Spinal cord (tissue), 10 donors: ENCODE measurements around the gene TCF7L2. TPM values are rescaled to one million over a fixed set of nuclear protein-coding genes. Genes with fewer than 3 reads are reported as not detected.

ENCODE experiments used
- DNase-seq, 6 donors: peaks; one replicate each; pipeline versions ENCODE4 v3.0.0 to v3.0.0-alpha.2; 2013 to 2015; ENCODE audit warnings: low spot score in 6 of 6, low read depth in 4 of 6
- H3K27ac ChIP-seq: one replicate; pipeline ENCODE4 v1.5.1; 2013; ENCODE audit warnings: low read depth, low read length, control low read depth
- H3K27me3 ChIP-seq: one replicate; pipeline ENCODE4 v1.6.1; 2013; ENCODE audit warnings: low read length; ENCODE audit not compliant: control insufficient read depth, insufficient read depth
- H3K36me3 ChIP-seq: one replicate; pipeline ENCODE4 v1.6.1; 2013; ENCODE audit warnings: low read length; ENCODE audit not compliant: control insufficient read depth, insufficient read depth
- H3K4me1 ChIP-seq: one replicate; pipeline ENCODE4 v1.6.1; 2013; ENCODE audit warnings: low read length; ENCODE audit not compliant: control insufficient read depth, insufficient read depth
- H3K4me3 ChIP-seq: one replicate; pipeline ENCODE4 v1.5.1; 2013; ENCODE audit warnings: low read depth, low read length, control low read depth
- H3K9me3 ChIP-seq: one replicate; pipeline ENCODE4 v1.6.1; 2013; ENCODE audit warnings: low read length; ENCODE audit not compliant: control insufficient read depth, insufficient read depth
- WGBS: methylation state at CpG from one replicate; pipeline ENCODE4 v1.1.5; 2013; ENCODE audit warnings: missing lambda C conversion rate; ENCODE audit not compliant: insufficient coverage; 5-methylcytosine and 5-hydroxymethylcytosine counted together
- polyA plus RNA-seq, 2 donors: library from polyadenylated mRNA; unstranded; fragments of 120-200 nt; gene quantifications; one replicate each; pipeline ENCODE4 v1.2.1, GENCODE V29; 2013; ENCODE audit not compliant: insufficient read length in 2 of 2
- total RNA-seq, 2 donors: library from RNA; depleted of rRNA in 1 of 2; stranded (reverse); fragments of 120-200 nt in 1 of 2; fragments of >200 nt in 1 of 2; gene quantifications; one replicate each; pipeline versions ENCODE4 v1.2.3 to v1.2.4, GENCODE V29; 2013 to 2014
- donor health status: healthy.

The TCF7L2 gene
- total and polyA plus RNA-seq, 4 donors = 12.9 to 75.5 (median 36.6) TPM

DNA sequence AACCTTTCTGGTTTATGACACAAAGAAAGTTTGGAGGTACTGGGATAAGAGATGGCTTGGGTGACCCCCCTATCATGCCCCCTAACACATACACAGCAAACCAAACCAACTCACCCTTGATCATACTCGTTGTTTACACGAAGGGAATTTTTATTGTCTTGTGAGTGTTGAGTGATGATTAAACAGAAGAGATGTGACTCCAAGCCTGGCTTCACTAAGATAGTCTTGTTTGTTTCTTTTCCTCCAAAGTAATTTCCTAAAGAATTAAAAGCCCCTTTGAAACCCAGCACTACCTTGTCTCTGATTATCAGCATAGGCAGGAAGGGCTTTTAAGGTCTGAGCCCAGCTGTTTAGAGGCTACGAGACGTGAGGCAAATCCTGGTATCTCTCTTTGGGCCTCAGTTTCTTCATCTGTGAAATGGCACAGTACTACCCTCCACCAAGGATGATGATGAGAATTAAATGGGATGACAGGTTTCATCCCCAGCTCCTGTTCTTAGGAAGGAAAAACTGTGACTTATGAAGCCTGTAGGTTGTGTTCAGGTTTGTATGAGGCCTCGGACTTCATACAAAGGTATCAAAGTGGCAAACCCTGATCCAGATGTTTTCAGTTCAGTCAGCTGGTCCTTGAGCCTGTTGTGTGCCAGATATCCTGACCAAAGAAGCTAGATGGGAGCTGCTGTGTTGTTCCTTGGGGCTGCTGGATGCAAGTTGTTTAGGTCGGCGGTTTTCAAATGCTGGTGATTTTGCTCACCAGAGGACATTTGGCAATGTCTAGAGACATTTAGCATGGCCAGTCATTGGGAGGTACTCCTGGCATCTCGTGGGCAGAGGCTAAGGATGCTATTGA lies 51.8 kb downstream of the TCF7L2 start:
- H3K27ac ChIP-seq = no peak overlapping the region

DNA sequence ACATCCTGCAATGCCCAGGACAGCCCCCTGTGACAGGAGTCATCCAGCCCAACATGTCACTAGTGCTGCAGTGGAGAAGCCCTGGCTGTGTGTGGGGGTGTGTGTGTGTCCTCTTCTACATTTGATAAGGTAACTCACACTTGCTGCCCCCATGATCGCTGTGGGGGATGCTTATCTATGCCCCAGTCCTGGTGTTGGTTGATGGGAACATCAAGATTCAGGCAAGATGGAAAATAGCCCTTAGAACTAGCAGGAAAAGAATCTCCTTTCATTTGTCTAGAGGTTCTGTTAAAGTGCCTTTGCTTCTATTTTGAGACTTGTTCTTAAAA lies 52.4 kb downstream of the TCF7L2 start:
- Histone ChIP-seq H3K27ac (peak overlapping the region; percentile 31), H3K4me1 (peaks cover 38% of the 10 kb centered on the region), H3K9me3 (no peaks in the 10 kb centered on the region), H3K4me3 (no peak overlapping the region), H3K36me3 (no peaks in the 10 kb centered on the region), H3K27me3 (no peaks in the 10 kb centered on the region)
- no peak for DNase-seq
- no CpG with 5 or more reads among the region's 1 CpG for WGBS

More for the DNA sequence above, 51.8 kb downstream of the TCF7L2 start:
- Histone ChIP-seq H3K9me3 (no peaks in the 10 kb centered on the region), H3K27me3 (no peaks in the 10 kb centered on the region), H3K4me1 (peaks cover 33% of the 10 kb centered on the region), H3K4me3 (no peak overlapping the region), H3K36me3 (no peaks in the 10 kb centered on the region)
- no peak for DNase-seq
- 88% methylated on average over 3 of the region's 8 CpGs for WGBS

DNA sequence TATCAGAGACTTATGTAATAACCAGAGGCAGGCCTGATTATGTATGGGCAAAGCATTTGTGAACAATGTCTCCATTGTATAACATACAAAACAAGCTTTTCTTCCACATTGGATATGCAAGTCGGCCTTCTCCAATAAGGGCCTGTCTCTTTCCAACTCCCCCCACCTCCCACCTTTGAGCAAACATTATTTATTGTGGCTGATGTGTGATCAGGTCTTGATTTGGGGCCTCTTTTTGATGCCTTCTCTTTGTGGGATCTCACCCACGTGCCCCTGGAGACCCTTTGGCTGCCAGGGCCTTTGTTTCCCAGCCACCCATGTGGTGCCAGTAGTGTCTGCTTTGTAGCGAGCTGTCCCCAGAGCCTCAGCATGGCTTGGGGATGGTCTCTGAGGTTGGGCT lies 53.0 kb downstream of the TCF7L2 start:
- Histone ChIP-seq H3K4me1 (peaks cover 41% of the 10 kb centered on the region), H3K27ac (peak overlapping the region; percentile 35), H3K36me3 (no peaks in the 10 kb centered on the region), H3K4me3 (no peak overlapping the region), H3K27me3 (no peaks in the 10 kb centered on the region), H3K9me3 (no peaks in the 10 kb centered on the region)
- DNase-seq = peak in 2 of 6 donors; percentile 17 to 46
- 38% methylated on average over 1 of the region's 3 CpGs for WGBS

DNA sequence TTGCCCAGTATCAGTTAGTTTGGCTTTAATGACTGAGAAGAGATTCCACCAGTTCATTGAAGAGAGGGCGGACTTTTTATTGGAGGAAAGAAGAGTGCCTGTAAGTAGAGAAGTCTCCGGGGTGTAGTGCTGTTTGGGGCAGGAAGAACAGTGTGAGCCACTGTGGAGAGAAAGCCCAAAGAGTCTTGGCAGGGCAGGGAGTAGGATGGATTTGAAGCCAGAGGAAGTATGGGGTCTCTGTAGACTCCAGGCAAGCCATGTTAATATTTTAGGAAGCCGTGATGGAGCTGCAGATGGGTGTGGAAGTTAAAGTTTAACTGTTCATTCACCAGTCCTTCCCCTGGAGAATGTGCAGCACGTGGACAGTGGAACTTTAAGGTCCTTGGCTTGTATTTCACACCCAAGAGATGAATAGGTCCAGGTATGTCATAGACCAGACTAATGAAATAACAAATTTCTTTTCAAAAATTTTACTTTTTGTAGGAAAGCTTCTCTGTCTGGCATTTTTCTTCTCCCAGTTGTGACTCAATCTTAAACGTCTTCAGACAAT lies 54.1 kb downstream of the TCF7L2 start:
- no peak for DNase-seq
- no peak overlapping the region for H3K4me3 ChIP-seq
- 77% methylated on average over 2 of the region's 5 CpGs for WGBS
- H3K36me3 ChIP-seq = no peaks in the 10 kb centered on the region
- H3K27ac ChIP-seq = no peak overlapping the region
- H3K27me3 ChIP-seq = no peaks in the 10 kb centered on the region
- H3K4me1 ChIP-seq = peaks cover 39% of the 10 kb centered on the region
- H3K9me3 ChIP-seq = no peaks in the 10 kb centered on the region

DNA sequence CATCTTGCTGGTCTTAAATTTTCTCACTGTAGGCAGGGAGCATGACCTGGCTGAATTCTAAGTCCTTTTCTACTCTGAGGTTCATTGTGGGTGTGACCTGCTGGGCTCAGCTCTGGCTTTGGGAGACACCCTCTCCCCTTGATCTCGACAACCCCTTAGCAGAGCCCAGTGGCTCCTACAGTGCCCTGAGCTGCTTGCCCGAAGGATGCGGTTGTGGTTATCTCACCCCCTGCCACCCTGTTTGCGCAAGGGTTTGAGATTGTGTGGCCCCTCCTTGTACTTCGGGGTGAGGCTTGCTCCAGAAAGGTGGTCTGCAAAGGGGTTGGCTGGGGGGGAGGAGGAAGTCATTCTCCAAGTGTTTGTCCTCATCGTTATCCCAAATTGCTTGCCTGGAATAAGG lies 55.3 kb downstream of the TCF7L2 start:
- Histone ChIP-seq H3K9me3 (no peaks in the 10 kb centered on the region), H3K4me3 (no peak overlapping the region), H3K27me3 (no peaks in the 10 kb centered on the region), H3K4me1 (peaks cover 37% of the 10 kb centered on the region), H3K36me3 (no peaks in the 10 kb centered on the region), H3K27ac (no peak overlapping the region)
- no peak for DNase-seq
- 97% methylated on average over 6 of the region's 6 CpGs for whole genome bisulfite sequencing

DNA sequence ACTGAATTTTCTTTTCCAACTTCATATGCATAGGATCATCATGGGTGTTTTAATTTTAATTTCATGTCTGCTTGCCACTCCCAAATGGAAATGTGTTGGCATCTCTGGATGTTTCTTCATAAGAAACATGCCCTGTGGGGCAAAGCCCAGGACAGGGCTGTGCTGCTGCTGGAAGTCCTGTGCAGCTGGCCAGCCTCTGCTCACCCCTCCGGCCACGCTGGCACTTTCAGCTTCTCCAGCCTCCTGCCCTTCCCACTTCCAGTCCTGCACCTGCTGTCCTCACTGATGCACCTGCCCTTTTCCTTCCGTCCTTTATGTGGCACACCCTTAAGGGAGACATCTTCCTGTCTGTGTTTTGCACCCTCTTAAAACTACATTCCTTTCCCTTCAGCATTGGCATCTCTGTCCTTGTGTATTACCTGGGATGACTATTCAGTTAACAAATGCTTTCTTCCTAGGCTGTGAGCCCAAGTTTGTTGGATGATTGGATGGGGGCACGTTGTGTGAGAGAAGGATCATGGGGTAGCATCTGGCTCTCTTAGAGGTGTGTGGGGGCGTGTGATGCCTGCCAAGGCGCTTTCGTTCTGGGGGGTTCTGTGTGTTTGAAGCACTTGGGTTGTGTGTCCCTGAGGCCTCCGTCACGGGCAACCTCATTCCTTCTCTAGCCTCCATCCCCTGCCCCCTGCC lies 56.8 kb downstream of the TCF7L2 start:
- Histone ChIP-seq H3K4me1 (peaks cover 25% of the 10 kb centered on the region), H3K27ac (no peak overlapping the region)

DNA sequence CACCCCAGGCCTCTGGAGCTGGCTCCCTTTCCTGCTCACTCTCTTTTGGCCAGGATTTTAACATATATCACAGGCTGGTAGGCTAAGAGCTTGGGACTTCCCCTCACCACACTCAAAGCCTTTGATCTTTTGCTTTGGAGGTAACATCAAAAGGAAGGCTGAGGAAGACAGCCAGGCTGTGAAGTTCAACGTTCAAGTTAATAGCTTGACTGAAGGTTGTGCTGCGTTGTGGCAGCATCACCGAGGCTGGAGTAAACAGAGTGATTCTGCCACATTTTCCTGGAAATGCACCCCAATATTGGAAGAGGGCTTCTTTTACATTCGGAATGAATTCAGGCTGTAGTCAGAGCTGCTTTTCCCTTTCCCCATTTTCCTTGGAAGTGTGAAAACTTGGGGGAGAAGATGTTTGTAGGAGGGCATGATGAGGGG lies 57.3 kb downstream of the TCF7L2 start:
- Histone ChIP-seq H3K9me3 (no peaks in the 10 kb centered on the region), H3K4me3 (no peak overlapping the region), H3K27me3 (no peaks in the 10 kb centered on the region), H3K4me1 (peaks cover 20% of the 10 kb centered on the region), H3K36me3 (no peaks in the 10 kb centered on the region), H3K27ac (no peak overlapping the region)
- DNase-seq = no peak
- WGBS = 53% methylated on average over 3 of the region's 4 CpGs

More for the DNA sequence above, 56.8 kb downstream of the TCF7L2 start:
- 70% methylated on average over 5 of the region's 9 CpGs for WGBS
- H3K9me3 ChIP-seq = no peaks in the 10 kb centered on the region
- no peaks in the 10 kb centered on the region for H3K27me3 ChIP-seq
- no peak overlapping the region for H3K4me3 ChIP-seq
- DNase-seq = no peak
- no peaks in the 10 kb centered on the region for H3K36me3 ChIP-seq

DNA sequence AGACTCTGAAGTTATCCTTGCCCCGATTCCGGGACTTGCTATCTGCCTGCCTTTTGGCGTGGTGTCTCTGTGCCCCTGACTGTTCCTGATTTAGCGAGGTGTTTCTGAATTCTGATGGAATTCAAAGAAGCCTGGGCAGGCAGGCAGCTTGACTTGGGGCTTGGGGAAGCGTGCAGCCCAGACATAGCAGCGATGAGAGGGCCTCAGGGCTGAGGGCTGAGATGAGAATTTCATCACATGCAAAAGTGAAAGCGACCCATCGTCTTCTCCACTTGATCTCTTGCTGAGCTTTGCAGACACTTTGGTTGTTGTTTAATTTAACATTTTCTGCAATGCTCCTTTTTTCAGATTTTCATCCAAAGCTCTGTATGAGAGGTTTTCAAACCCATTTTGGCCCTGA lies 57.8 kb downstream of the TCF7L2 start:
- Histone ChIP-seq H3K27me3 (no peaks in the 10 kb centered on the region), H3K27ac (no peak overlapping the region), H3K4me3 (no peak overlapping the region), H3K4me1 (peaks cover 18% of the 10 kb centered on the region), H3K36me3 (no peaks in the 10 kb centered on the region), H3K9me3 (no peaks in the 10 kb centered on the region)
- WGBS = 68% methylated on average over 6 of the region's 8 CpGs
- no peak for DNase-seq

DNA sequence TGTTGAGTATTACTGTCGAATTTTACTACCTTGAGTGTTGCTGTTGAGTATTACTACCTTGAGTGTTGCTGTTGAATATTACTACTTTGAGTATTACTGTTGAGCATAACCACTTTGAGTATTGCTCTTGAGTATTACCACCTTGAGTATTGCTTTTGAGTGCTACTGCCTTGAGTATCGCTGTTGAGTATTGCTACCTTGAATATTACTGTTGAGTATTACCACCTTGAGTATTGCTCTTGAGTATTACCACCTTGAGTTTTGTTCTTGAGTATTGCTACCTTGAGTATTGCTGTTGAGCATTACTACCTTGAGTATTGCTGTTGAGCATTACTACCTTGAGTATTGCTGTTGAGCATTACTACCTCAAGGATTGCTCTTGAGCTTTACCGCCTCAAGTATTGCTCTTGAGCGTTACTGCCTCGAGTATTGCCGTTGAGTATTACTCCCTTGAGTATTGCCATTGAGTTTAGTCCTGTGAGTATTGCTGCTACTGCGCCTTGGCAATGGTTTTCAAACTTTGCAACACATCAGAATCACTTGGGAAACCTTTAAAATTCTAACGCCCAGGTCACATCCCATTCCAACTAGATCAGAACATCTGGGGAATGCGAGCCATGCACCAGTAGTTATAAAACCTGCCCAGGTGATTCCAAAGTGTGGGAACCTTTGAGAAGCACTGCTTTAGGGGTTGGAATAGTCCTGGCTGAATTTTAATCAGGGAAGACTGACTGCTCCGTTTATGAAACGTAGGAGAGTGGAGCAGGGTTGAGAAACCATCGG lies 61.7 kb downstream of the TCF7L2 start:
- H3K4me1 ChIP-seq = peaks cover 24% of the 10 kb centered on the region

More for the DNA sequence above, 61.7 kb downstream of the TCF7L2 start:
- no peak overlapping the region for H3K4me3 ChIP-seq
- no peaks in the 10 kb centered on the region for H3K27me3 ChIP-seq
- H3K27ac ChIP-seq = no peak overlapping the region
- WGBS = 90% methylated on average over 9 of the region's 12 CpGs
- DNase-seq = no peak
- no peaks in the 10 kb centered on the region for H3K36me3 ChIP-seq
- no peaks in the 10 kb centered on the region for H3K9me3 ChIP-seq
